HEK293 (cell line): ENCODE data around the gene HYDIN.

ENCODE experiments used
- CTCF ChIA-PET: fragments of 350-600 bp; formaldehyde crosslinking; extraction: SDS; loops from one replicate; lab custom pipeline; 2021; ENCODE audit warnings: antibody characterized with exemption; lab: Yijun Ruan, JAX
- POLR2A ChIA-PET: fragments of 300-600 bp; formaldehyde crosslinking; extraction: SDS; loops from one replicate; lab custom pipeline; 2020; ENCODE audit warnings: antibody characterized with exemption, inconsistent platforms; lab: Yijun Ruan, JAX
- H3K27ac ChIP-seq: fragments of 200-500 bp; sonication (Bioruptor generic); 2 replicates; pipeline ENCODE4 v1.5.1; 2014; ENCODE audit warnings: low read depth, low read length, control low read depth, inconsistent platforms; ENCODE audit errors: extremely low read depth
- H3K36me3 ChIP-seq, 2 experiments: fragments of 200-500 bp in 1 of 2; sonication (Bioruptor generic) in 1 of 2; 1 replicate in 1 of 2; 2 replicates in 1 of 2; pipeline ENCODE4 v1.5.1; 2014 to 2017; ENCODE audit warnings: inconsistent platforms in 2 of 2, low read length in 2 of 2; ENCODE audit not compliant: control insufficient read depth in 2 of 2, insufficient read depth in 1 of 2
- H3K4me1 ChIP-seq: fragments of 200-500 bp; sonication (Bioruptor generic); 2 replicates; pipeline ENCODE4 v1.5.1; 2014; ENCODE audit warnings: mild to moderate bottlenecking, low read length, inconsistent platforms; ENCODE audit not compliant: control insufficient read depth, insufficient read depth
- H3K4me3 ChIP-seq: 2 replicates; pipeline ENCODE4 v1.5.1; 2011; ENCODE audit warnings: low read depth, mild to moderate bottlenecking, control low read depth, low read length, moderate library complexity
- H3K9me3 ChIP-seq: fragments of 200-500 bp; sonication (Bioruptor generic); 2 replicates; pipeline ENCODE4 v1.5.1; 2014; ENCODE audit warnings: low read depth, low read length, inconsistent platforms; ENCODE audit not compliant: control insufficient read depth, insufficient read depth
- FEZF1 ChIP-seq: fragments of 450-650 bp; formaldehyde crosslinking; IDR thresholded peaks from 2 replicates; pipeline ENCODE4 v1.5.1; 2016; ENCODE audit warnings: missing biosample characterization, missing genetic modification characterization
- GLIS2 ChIP-seq: fragments of 450-650 bp; formaldehyde crosslinking; IDR thresholded peaks from 2 replicates; pipeline ENCODE4 v1.5.1; 2016; ENCODE audit warnings: missing biosample characterization, missing genetic modification characterization
- SP7 ChIP-seq: fragments of 450-650 bp; formaldehyde crosslinking; IDR thresholded peaks from 2 replicates; pipeline ENCODE4 v1.5.1; 2016; ENCODE audit warnings: missing biosample characterization, missing genetic modification characterization
- WT1 ChIP-seq: fragments of 450-650 bp; formaldehyde crosslinking; IDR thresholded peaks from 2 replicates; pipeline ENCODE4 v1.5.1; 2016; ENCODE audit warnings: missing biosample characterization, missing genetic modification characterization
- ZBTB17 ChIP-seq: fragments of 450-650 bp; formaldehyde crosslinking; IDR thresholded peaks from 2 replicates; pipeline ENCODE4 v1.5.1; 2016; ENCODE audit warnings: missing biosample characterization, missing genetic modification characterization
- ZBTB26 ChIP-seq: fragments of 450-650 bp; formaldehyde crosslinking; optimal IDR thresholded peaks from 2 replicates; pipeline ENCODE3; 2016; ENCODE audit warnings: missing biosample characterization, mild to moderate bottlenecking, missing genetic modification characterization
- ZIC2 ChIP-seq: fragments of 450-650 bp; formaldehyde crosslinking; IDR thresholded peaks from 2 replicates; pipeline ENCODE4 v1.5.1; 2016; ENCODE audit warnings: missing biosample characterization, missing genetic modification characterization
- ZNF138 ChIP-seq: fragments of 450-650 bp; formaldehyde crosslinking; IDR thresholded peaks from 2 replicates; pipeline ENCODE4 v1.5.1; 2016; ENCODE audit warnings: missing biosample characterization, missing genetic modification characterization, borderline replicate concordance
- ZNF18 ChIP-seq: fragments of 450-650 bp; formaldehyde crosslinking; IDR thresholded peaks from 2 replicates; pipeline ENCODE4 v1.5.1; 2016; ENCODE audit warnings: missing biosample characterization, missing genetic modification characterization
- ZNF202 ChIP-seq: fragments of 450-650 bp; formaldehyde crosslinking; IDR thresholded peaks from 2 replicates; pipeline ENCODE4 v1.5.1; 2016; ENCODE audit warnings: missing biosample characterization, missing genetic modification characterization, borderline replicate concordance
- ZNF23 ChIP-seq: fragments of 450-650 bp; formaldehyde crosslinking; IDR thresholded peaks from 2 replicates; pipeline ENCODE4 v1.5.1; 2016; ENCODE audit warnings: missing biosample characterization, missing genetic modification characterization, borderline replicate concordance
- ZNF366 ChIP-seq: fragments of 450-650 bp; formaldehyde crosslinking; conservative IDR thresholded peaks from 2 replicates; pipeline ENCODE4 v1.5.1; 2016; ENCODE audit warnings: missing biosample characterization, missing genetic modification characterization
- ZNF610 ChIP-seq: fragments of 450-650 bp; formaldehyde crosslinking; IDR thresholded peaks from 2 replicates; pipeline ENCODE4 v1.5.1; 2016; ENCODE audit warnings: missing biosample characterization, missing genetic modification characterization, borderline replicate concordance
- ZNF629 ChIP-seq: fragments of 450-650 bp; formaldehyde crosslinking; IDR thresholded peaks from 2 replicates; pipeline ENCODE4 v1.5.1; 2017; ENCODE audit warnings: missing biosample characterization, missing genetic modification characterization
- ZNF792 ChIP-seq: fragments of 450-650 bp; formaldehyde crosslinking; IDR thresholded peaks from 2 replicates; pipeline ENCODE4 v1.5.1; 2016; ENCODE audit warnings: missing biosample characterization, missing genetic modification characterization
- ZXDB ChIP-seq: fragments of 450-650 bp; formaldehyde crosslinking; IDR thresholded peaks from 2 replicates; pipeline ENCODE4 v1.5.1; 2016; ENCODE audit warnings: missing biosample characterization, missing genetic modification characterization

HYDIN gene

GRCh38 chr16:70768203-70768580 is 462.3 kb downstream of the HYDIN start:
- Histone ChIP-seq H3K4me3 (no peak overlapping the region), H3K4me1 (no peaks in the 10 kb centered on the region), H3K27ac (no peak overlapping the region), H3K36me3 (peaks cover 0 to 50% of the 10 kb centered on the region in 2 experiments; a peak in 2 of 3 replicates), H3K9me3 (no peaks in the 10 kb centered on the region)
- TF ChIP-seq ZBTB17 (no peak), ZNF23 (no peak), ZNF138 (tag by site-specific recombination) (no peak)
- ChIA-PET CTCF (interaction anchor here (0.6 to 1.4 kb wide), 2 partner anchors 53 to 951 kb away, joined by 3 to 6 read pairs; no protein-coding TSS in a partner anchor), POLR2A (no interaction called here)

- TF ChIP-seq ZNF202 (tag by site-specific recombination) (no peak), ZNF792 (tag by site-specific recombination) (no peak), SP7 (tag by site-specific recombination) (no peak), FEZF1 (tag by site-specific recombination) (no peak), GLIS2 (tag by site-specific recombination) (no peak), ZBTB26 (tag by site-specific recombination) (no peak), ZNF610 (tag by site-specific recombination) (no peak), ZNF138 (tag by site-specific recombination) (no peak), ZNF366 (no peak), ZXDB (tag by site-specific recombination) (no peak), WT1 (tag by site-specific recombination) (no peak), ZNF18 (tag by site-specific recombination) (no peak)
- TF ChIP-seq, all 188 proteins: peak for 0
- H3K36me3 ChIP-seq: peaks cover 0 to 50% of the 10 kb centered on the region in 2 experiments; a peak in 2 of 3 replicates
- ChIA-PET CTCF (interaction anchor here (0.7 to 1.4 kb wide), 3 partner anchors 24 to 53 kb away, joined by 3 to 6 read pairs (median 3); no protein-coding TSS in a partner anchor), POLR2A (no interaction called here)
- H3K27ac ChIP-seq: no peak overlapping the region
- no peak overlapping the region for H3K4me3 ChIP-seq
- H3K9me3 ChIP-seq: no peaks in the 10 kb centered on the region
- H3K4me1 ChIP-seq: no peaks in the 10 kb centered on the region
These were observed 462.9 kb downstream of the HYDIN start for GRCh38 chr16:70767377-70768202.

GRCh38 chr16:70766658-70767057 is 463.9 kb downstream of the HYDIN start:
- POLR2A ChIA-PET: no interaction called here
- Histone ChIP-seq H3K4me1 (no peaks in the 10 kb centered on the region), H3K27ac (no peak overlapping the region), H3K4me3 (no peak overlapping the region)
- TF ChIP-seq ZNF629 (tag by site-specific recombination) (no peak), ZIC2 (peak; percentile 82)
- TF ChIP-seq, all 188 proteins: peak for 1
- CTCF ChIA-PET: interaction anchor here (0.6 kb wide), 1 partner anchor 12 kb away, joined by 3 read pairs; no protein-coding TSS in a partner anchor
- Histone ChIP-seq H3K9me3 (no peaks in the 10 kb centered on the region), H3K36me3 (peaks cover 0 to 51% of the 10 kb centered on the region in 2 experiments; a peak in 2 of 3 replicates)
